ENCODE data around the gene IGF2BP2.
A peak's percentile ranks its signal among the peaks of the same experiment; 100 is the strongest.

- peak; percentile 26 to 33 for TF ChIP-seq POLR2A (IDR thresholded peaks at IDR 0.05)
- TF ChIP-seq, protein P1, sequence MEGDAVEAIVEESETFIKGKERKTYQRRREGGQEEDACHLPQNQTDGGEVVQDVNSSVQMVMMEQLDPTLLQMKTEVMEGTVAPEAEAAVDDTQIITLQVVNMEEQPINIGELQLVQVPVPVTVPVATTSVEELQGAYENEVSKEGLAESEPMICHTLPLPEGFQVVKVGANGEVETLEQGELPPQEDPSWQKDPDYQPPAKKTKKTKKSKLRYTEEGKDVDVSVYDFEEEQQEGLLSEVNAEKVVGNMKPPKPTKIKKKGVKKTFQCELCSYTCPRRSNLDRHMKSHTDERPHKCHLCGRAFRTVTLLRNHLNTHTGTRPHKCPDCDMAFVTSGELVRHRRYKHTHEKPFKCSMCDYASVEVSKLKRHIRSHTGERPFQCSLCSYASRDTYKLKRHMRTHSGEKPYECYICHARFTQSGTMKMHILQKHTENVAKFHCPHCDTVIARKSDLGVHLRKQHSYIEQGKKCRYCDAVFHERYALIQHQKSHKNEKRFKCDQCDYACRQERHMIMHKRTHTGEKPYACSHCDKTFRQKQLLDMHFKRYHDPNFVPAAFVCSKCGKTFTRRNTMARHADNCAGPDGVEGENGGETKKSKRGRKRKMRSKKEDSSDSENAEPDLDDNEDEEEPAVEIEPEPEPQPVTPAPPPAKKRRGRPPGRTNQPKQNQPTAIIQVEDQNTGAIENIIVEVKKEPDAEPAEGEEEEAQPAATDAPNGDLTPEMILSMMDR (IDR thresholded peaks at IDR 0.05): no peak
Measured at GRCh38 chr3:185656321-185656840, 168.5 kb downstream of the IGF2BP2 start.
